Measurements from ENCODE around the gene SORBS1.

Gene SORBS1

DNA sequence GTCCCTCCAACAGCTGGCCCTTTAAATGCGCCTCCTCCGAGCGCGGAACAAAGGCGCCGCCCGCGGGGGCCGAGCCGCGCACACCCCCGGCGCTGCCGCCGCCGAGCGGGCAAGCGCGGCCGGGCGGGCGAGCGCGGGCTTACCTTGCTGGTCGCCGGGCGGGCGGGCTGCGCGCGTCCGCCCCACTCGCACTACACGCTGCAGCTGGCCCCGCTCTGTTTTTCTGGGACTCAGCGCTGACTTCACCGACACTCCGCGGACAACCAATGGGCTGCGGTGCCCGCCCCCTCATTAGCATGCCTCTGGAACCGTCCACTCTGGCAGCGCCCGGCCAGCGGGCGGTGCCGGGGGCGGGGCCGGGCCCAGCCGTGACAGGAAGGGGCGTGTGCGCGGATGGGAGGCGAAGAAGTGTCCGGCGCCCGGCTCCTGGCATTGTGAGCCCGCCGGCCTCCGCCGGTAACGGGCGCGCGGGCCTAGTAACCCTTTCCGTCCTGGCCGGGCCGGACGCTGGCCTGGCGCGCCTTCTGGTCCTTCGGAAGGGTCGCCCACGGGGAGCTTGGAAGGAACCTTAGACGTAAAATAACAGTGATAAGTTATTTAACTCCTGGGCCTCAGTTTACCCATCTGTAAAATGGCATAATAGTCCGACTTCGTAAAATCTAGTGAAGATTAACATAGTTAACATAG lies at the start of gene SORBS1:
Gene SORBS1 (minus strand): TSS at position 195 of the 687 bp plus-strand sequence. CDS start 120,236 bp downstream, outside the sequence.
- DNase-seq, result peak; percentile 68

DNA sequence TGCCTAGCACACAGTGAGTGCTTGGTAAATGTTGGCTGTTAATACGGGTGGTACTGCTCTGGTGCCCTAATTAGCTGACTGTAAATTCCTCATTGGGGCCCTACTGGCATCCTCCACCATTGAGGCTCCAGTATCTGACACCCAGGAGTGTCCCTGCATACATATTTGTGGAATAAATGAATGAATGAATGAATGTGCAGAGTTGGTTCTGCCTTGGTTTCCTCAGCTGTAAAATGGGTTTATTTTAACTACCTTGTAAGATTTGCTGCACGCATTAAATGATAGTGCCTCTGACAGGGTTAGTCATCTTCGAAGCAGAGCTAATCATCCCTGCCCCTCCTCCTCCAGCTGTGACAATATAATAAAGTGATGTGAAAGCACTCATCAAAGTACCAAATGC lies 49.6 kb upstream of the SORBS1 start:
- DNase-seq, result no peak

DNA sequence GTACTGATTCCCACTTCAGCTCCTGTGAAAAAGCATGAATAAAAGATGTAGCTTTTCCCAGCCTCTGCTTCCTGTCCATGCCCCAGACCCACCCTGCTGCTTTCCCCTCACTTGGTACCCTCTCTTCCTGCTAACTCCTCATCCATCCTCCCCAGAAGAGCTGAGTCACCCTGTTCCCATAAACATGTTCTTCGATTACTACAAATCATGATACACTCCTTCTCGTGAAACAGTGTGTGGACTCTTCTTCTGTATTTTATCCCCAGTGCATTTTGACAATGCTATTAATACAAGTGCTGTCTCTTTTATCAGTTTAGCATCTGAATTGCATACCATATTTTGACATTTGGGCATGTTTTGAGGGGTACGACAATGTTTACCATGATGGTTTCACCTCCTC lies 45.8 kb upstream of the SORBS1 start:
- DNase-seq, result no peak

DNA sequence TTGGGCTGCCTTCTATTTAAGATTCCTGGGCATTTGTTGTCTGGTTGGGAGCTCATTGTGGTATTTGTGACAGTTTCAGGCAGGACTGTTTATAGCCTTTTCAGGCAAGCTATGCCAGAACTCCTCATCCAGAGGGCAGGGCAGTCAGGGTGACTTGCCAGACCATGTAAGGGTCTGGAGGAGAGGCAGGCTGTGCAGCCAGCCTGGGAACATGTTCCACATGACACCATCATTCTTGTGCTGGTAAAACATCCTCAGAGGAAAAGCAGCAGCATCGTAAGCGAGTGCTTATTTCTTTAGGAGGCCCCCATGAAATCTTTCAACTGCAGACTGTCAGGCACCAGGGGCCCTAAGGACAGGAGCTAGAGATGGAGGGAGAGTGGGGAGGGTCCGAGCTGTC lies 44.0 kb upstream of the SORBS1 start:
- DNase-seq, result no peak

DNA sequence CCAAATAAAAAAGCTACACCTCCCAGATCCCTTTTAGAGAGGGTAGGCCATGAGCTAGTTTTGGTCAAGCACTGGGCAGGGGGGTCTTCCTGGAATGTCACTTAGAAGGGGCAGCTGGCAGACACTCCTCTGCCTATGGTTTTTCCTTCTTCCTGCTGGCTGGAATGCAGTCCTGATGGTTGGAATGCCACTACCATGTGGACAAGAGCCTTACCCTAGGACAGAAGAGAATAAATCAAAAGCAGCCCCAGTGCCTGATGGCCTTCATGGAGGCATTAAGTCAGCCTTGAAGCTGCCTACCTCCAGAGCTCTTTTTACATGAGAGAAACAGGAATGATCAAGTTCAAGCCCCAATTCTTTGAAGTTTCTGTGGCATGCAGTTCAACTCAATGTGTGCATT lies 43.5 kb upstream of the SORBS1 start:
- no peak for DNase-seq

DNA sequence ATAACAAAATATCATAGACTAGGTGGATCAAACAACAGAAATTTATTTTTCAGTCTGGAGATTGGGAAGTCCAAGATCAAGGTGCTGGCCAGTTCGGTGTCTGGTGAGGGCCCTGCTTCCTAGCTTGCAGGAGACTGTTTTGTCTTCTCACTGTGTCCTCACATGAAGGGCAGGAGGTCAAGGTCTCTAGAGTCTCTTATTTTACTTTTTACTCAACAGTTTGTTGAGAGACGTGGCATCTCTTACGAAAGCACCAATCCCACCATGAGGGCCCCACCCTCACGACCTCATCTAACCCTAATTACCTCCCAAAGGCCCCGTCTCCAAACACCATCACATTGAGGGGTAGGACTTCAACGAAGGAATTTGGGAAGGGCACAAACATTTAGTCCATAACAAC lies 41.2 kb upstream of the SORBS1 start:
- no peak for DNase-seq

DNA sequence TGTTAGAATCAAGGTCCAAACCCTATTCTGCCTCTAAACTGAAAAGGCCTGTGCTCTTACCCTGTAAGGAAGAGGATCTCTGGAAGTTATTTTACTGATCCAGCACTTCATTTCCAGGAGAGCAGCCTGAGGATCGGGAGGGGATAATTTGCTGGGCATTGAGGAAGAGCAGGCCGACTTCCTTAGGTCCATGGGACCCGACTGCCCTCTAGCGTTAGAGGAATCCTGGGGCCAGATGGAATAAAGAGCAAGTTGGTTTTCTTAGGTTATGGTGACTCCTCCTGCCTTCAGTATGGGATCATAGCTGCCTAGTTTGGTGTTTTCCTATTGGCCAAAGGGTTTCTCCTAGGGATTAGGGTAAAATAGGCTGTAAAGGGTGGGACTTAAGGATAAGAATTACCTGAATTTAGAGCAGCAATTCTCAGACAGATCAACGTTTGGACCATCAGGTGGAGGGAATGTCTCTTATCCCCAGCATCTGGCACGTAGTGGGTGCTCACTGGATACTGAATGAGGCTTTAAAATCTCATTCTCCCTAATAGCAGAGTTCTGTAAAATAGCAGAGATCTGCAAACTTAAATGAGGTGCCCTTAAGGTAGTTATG lies 40.0 kb upstream of the SORBS1 start:
- peak; percentile 86 for DNase-seq

DNA sequence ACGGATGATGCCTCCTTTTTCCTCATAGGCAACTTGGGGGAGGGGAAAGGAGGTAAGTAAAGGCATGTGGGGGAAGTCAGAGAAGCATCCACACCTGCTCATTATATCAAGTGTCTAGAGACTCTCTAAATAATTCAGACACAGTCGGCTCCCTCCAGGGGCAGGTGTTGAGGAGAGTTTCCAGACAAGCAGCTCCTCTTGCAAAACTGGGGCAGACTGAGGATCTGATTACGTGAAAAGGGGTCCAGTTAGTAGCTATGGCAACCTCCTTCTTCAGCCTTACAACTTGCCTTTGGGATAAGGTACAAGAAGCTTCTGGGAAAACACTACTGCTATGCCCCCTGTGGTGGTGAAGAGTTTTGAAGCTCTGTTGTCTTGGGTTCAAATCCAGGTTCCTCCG lies 39.0 kb upstream of the SORBS1 start:
- DNase-seq, result no peak

DNA sequence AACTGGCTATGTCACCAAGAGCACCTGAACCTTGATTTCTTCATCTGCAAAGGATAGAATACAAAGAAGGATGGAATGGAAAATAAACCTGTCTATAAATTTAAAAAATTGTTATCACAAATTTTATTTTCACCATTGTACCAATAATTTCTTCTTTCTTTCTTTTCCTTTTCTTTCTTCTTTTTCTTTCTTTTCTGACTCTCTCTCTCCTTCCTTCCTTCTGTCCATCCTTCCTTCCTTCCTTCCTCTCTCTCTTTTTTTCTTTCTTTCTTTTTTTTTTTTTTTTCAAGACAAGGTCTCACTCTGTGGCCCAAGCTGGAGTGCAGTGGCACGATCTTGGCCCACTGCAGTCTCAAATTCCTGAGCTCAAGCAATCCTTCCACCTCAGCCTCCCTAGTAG lies 36.6 kb upstream of the SORBS1 start:
- DNase-seq, result no peak

DNA sequence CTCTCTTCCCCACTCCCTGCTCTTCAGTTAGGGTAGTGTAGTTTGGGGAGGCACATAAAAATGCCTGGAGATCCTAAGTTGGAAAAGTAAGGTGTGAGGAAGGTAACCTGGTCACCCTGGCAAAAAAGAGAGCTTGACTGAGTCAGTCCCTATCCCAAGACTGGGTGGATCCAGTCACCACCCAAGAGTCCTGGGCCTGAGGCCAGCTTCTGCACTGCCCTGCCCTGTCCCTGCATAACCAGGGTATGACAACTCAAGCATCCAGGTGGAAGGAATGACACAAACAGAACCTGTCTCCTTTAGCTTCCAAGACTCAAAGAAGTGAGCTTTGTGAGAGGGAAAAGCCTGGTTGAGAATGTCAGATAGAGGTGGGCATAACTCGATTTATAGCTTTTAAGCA lies 26.9 kb upstream of the SORBS1 start:
- DNase-seq, result no peak

DNA sequence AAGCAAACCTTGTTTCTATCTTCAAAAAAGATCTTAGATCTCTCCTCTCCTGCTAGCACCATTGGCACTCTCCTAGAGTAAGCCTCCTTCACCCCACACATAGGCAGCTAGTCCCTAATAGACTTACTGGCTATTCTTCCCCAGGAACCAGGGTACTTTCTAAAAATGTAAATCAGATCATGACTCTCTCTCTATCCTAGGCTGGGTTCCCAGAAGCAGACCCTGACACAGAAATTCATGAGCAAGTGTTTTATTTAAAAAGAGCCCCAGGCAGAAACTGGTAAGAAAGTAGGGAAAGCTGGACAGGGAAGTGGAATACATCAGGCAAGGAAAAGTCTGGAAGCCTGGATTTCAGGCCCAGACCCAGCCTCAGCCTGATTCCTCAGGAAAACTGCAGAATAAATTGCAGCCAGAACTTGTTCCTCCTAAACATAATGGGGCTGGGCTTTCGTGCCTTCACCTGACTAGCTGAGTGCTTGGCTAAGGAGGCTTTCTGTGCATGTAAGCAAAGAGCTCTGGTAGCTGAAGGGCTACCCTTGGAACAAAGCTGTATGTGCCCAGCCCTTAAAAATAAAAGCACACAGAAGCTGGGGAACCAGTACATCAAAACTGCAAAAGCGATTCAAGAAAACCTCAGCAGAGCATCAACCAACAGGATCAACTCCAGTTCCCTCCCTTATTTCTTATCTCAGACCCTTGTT lies 18.8 kb upstream of the SORBS1 start:
- no peak for DNase-seq

DNA sequence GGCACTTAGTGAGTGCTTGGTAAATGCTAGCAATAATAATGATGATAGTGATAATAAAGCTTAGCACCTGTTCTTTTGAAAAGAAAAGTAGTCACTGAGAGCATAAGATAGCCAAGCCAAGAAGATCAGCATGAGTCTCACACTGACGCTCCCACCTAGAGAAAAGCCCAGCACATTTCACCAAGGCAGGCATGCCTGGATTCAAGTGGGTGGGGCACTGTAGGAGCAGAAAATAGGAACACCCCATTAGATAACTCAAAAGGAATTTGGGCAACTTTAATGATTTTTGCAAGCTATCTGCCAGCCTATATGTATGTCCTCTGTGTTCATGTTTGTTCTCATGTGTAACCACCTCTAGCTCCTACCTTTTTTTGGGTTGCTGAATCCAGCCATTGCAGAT lies 18.1 kb upstream of the SORBS1 start:
- DNase-seq, result no peak

DNA sequence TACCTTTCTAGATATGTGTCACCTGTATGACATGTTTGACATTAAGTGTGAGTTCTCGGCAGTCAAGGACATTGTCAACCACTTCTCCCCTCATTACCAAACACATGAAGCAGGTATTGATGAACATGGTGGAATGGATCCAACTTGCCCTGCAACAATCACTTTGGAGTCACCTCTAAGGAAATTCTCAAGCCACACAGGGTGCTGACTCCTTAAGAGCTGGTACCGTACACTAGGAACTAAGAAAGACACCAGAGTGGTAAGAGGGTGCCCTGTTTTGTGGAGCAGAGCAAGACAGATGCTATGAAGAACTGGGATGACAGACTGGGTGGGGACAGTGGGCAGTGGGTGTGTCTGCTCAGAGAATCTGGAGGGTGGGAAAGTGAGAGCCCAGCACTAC lies 17.4 kb upstream of the SORBS1 start:
- DNase-seq, result no peak

DNA sequence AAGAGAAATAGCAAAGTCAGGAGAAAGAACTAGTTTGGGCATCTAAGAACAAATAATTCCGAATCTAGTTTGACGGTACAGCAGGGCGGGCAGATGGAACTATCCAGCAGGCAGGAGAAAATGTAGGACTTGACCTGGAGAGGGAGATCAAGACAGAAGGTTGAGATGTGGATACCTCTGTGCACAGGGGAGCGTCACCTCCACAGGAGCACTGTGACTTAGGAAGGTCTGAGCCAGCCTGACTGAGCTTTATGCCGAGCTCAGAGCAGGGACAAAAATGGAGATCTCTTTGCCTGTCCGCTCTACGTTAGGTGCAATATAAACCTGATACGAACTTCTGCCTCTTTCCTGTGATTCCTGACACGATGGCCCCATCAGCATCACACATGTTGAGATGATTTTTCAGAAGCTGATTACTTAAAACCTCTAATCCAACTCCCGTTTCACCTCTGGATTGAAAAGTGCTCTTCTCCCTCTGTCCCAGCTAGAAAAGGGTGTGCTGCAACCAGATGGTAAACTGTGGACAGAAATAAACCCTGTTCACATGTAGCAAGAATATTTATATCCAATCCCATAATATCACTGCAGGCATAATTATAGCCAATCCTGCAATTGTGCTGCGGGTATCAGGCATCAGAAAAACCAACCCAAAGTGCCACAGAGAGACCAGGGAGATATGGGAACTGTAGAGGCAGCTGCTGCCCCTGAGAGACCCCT lies 13.6 kb upstream of the SORBS1 start:
- no peak for DNase-seq

DNA sequence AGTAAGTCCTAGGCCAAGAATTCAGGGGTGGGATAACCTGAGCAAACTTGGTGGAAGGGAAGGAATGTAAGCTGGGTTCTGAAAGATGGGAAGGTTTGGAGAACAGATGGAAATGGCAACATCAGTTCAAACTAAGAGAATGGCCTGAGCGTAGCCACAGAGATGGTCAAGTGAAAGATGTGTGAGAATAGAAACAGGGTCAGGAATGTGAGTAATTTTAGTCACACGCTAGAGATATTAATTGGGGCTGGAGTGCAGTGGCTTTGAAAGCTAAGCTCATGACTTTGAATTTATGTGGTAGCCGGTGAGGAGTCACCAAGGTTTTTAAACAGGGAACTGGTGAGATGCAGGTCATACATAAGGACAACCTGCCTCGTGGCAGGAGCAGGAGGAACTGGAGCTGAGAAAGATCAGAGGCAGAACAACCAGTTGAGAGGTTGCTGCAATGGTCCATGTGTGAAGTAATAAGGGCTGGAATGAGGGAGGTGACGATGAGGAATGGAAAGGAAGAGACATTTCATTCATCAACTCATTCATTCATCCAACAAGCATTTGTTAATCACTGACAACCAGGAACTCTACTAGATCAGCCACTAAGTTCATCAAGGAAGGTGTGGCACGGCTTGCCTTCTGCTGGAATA lies 12.9 kb upstream of the SORBS1 start:
- DNase-seq, result no peak

DNA sequence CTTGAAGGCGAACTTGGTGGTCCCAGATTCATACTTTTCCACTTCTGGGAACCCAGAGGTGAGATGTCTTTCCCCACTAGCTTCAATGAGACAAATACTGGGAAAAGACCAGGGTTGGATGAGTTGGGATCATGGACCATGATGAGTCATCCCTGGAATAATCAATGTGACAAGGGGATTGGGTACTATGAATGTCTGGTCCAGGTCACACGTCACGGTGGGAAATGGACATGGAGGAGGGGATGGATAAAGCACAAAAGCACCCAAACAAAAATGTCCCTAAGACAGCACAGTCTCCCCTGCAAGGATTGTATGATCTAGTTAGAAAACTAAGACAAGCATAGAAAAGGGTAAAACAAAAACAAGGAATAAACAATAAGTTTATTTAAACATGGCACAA lies 12.4 kb upstream of the SORBS1 start:
- DNase-seq, result no peak

DNA sequence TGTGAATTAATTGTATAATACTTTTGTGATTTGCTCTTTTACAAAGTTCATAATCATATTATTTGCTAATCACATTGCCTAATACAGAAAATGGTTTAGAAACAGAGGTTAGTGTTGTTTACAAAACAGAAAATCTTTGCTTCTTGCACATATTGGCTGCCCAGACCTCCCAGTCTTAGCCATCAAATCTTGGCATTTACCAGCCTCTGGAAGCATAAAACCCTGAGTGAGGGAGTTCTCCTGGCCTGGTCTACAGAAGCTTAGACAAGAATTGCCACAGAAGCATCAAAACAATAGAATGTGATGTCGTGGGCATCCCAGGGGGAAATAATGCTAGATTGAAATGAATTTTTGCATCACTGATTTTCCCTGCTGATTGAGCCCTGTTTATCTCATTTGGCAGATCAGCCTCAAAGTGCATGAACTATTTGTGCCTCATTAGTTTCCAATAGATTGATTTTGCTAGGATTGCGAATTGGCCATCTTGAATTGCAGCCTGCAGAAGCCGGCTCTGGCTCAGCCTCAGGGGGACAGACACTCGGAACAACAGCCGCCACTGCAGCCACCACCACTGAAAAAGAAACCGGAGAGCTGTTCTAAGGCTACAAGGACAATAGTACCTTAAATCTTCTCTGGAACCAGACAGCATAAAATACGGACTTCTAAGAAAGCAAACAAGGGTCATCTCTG lies 11.1 kb upstream of the SORBS1 start:
- no peak for DNase-seq

DNA sequence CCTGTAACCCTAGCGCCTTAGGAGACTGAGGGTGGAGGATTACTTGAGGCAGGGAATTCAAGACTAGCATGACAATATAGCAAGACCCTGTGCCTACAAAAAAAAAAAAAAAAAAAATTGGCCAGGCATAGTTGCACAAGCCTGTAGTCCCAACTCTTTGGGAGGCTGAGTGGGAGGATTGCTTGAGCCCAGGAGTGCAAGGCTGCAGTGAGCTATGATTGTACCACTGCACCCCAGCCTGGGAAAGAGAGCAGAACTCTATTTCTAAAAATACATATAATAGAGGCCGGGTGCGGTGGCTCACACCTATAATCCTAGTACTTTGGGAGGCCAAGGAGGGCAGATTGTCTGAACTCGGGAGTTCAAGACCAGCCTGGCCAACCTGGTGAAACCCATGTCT lies 10.2 kb upstream of the SORBS1 start:
- no peak for DNase-seq

DNA sequence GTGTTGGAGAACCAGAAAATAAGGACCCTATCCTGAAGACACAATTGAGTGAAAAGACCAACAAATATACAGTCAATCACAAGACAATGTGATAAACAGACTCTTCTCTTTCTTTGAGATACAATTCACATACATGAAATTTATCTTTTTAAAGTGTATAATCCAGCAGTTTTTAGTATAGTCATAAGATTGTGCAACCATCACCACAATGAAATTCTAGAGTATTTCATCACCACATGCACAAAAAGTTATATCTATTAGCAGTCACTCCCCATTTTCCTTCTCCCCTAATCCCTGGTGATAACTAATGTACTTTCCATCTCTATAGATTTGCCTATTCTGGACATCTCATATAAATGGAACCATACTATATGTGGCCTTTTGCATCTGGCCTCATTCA lies 8.2 kb upstream of the SORBS1 start:
- no peak for DNase-seq

DNA sequence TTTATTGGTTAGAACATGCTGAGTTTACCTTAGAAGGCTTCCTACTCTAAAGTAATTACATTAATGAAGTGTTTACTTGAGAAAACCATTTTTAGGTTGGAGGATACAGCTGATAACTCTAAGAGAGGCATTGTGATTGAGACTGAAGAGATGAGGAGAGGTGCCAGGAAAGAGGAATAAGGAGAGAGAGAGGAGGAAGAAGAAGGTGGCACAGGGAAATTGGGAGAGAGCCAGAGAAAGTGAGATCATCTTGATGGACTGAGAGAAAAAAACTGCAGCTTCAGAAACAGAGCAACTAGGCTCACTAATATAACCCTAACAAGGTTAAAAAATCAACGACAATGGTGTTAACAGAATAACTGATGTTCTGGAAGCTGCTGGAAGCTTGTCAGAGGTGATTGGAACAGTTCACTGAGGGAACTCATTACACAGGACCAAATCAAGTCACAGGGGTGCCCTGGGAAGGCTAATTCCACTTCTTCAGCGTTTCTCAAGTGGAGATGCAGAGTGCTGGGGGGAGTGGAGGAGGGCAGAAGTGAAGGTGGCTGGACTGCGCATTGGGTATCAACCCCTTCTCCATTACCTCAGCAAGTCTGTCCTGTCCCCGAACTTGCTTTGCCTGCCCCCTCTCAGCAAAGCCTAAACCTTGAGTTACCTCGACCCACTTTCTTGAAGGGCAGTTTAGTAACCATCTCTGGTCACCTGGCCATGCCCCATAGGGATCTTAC lies 6.9 kb upstream of the SORBS1 start:
- no peak for DNase-seq

DNA sequence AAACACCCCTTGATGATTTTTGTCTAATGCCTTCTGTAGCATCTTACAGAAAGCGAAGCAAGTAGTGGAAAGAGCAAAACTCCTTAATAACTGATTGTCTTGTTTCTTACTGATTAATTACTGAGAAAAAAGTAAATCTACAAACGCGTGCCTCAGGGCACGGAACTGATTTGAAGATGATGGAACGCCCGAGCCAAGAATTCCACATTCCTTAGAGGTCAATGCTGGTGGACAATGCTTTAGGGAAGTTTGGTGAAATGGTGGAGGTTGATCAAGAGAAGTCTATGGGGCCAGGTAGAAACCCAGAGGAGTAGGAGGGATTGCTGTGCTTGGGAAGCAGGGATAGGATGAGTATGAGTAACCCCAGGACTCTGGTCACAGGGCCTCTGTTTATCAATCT lies 5.0 kb upstream of the SORBS1 start:
- no peak for DNase-seq

DNA sequence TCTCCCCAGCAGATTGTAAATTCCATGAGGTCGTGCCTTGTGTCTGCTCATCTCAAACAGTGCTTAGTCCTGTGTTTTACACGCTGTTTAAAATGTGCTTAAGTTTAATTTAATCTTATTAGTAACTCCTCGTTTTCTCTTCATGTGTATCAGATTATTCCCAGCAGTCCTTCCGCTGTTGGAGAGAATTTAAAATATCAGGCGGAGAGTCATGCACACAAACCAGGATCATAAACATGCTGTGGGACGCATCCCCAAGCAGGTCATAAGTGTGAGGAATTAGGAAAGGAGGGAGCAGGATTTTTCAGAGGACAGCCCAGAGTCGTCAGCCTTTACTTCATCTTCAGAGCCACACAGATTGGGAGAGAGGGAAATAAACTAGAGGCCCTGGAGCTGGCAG lies 4.2 kb upstream of the SORBS1 start:
- no peak for DNase-seq
